Ishikawa (cell line): ENCODE measurements around the gene ZBTB7C.

ENCODE experiments used
- CEBPB ChIP-seq: IDR thresholded peaks from 2 replicates; pipeline ENCODE4 v1.6.1; 2012
- CREB1 ChIP-seq: IDR thresholded peaks from 2 replicates; pipeline ENCODE4 v1.6.1; 2012; ENCODE audit warnings: low read depth
- EGR1 ChIP-seq: IDR thresholded peaks from 2 replicates; pipeline ENCODE4 v1.6.1; 2012
- EP300 ChIP-seq: IDR thresholded peaks from 2 replicates; pipeline ENCODE4 v1.6.1; 2012; ENCODE audit warnings: borderline replicate concordance
- FOXM1 ChIP-seq: IDR thresholded peaks from 2 replicates; pipeline ENCODE4 v1.6.1; 2012; ENCODE audit warnings: low read depth, borderline replicate concordance
- MAX ChIP-seq: IDR thresholded peaks from 2 replicates; pipeline ENCODE4 v1.6.1; 2012
- NFIC ChIP-seq: IDR thresholded peaks from 2 replicates; pipeline ENCODE4 v1.6.1; 2012
- RAD21 ChIP-seq: IDR thresholded peaks from 2 replicates; pipeline ENCODE4 v1.6.1; 2012; ENCODE audit warnings: low read depth
- REST ChIP-seq: IDR thresholded peaks from 2 replicates; pipeline ENCODE4 v1.6.1; 2012; ENCODE audit warnings: low read depth, mild to moderate bottlenecking
- TAF1 ChIP-seq: IDR thresholded peaks from 2 replicates; pipeline ENCODE4 v1.6.1; 2012; ENCODE audit warnings: low read depth, mild to moderate bottlenecking
- TCF12 ChIP-seq: IDR thresholded peaks from 2 replicates; pipeline ENCODE4 v1.6.1; 2012; ENCODE audit warnings: low read depth
- TEAD4 ChIP-seq: IDR thresholded peaks from 2 replicates; pipeline ENCODE4 v1.6.1; 2012
- USF1 ChIP-seq: IDR thresholded peaks from 2 replicates; pipeline ENCODE4 v1.6.1; 2012
- YY1 ChIP-seq: IDR thresholded peaks from 2 replicates; pipeline ENCODE4 v1.6.1; 2012; ENCODE audit warnings: low read depth
- ZBTB7A ChIP-seq: IDR thresholded peaks from 2 replicates; pipeline ENCODE4 v1.6.1; 2012; ENCODE audit warnings: low read depth

The ZBTB7C gene

GRCh38 chr18:48116017-48116416 lies 293.2 kb downstream of the ZBTB7C start:
- TF ChIP-seq USF1 (no peak), MAX (no peak), EP300 (no peak), EGR1 (no peak), FOXM1 (no peak), ZBTB7A (no peak), TAF1 (no peak), TEAD4 (no peak), TCF12 (no peak), CEBPB (no peak)

- TF ChIP-seq TEAD4: no peak
- no peak for TF ChIP-seq CEBPB
- TF ChIP-seq REST: no peak
- no peak for TF ChIP-seq EGR1
- TF ChIP-seq EP300: no peak
- TF ChIP-seq YY1: no peak
- TF ChIP-seq RAD21: no peak
- no peak for TF ChIP-seq CREB1
- TF ChIP-seq ZBTB7A: no peak
- TF ChIP-seq FOXM1: no peak
- no peak for TF ChIP-seq NFIC
- no peak for TF ChIP-seq USF1
- TF ChIP-seq MAX: no peak
- no peak for TF ChIP-seq TCF12
- TF ChIP-seq TAF1: no peak
These were observed 295.5 kb downstream of the ZBTB7C start for GRCh38 chr18:48113691-48114090.

- TF ChIP-seq FOXM1 (no peak), ZBTB7A (no peak)
These were observed 297.6 kb downstream of the ZBTB7C start for GRCh38 chr18:48111587-48111986.

- TF ChIP-seq EP300: no peak
- no peak for TF ChIP-seq REST
- TF ChIP-seq CEBPB: no peak
- TF ChIP-seq ZBTB7A: no peak
- TF ChIP-seq CREB1: no peak
- TF ChIP-seq TAF1: no peak
- no peak for TF ChIP-seq RAD21
- no peak for TF ChIP-seq TCF12
- TF ChIP-seq FOXM1: no peak
- no peak for TF ChIP-seq EGR1
- TF ChIP-seq YY1: no peak
- TF ChIP-seq USF1: no peak
These were observed 298.4 kb downstream of the ZBTB7C start for GRCh38 chr18:48110797-48111196.

- no peak for TF ChIP-seq TEAD4
- no peak for TF ChIP-seq REST
- no peak for TF ChIP-seq CREB1
- no peak for TF ChIP-seq YY1
- no peak for TF ChIP-seq ZBTB7A
- TF ChIP-seq RAD21: no peak
- no peak for TF ChIP-seq FOXM1
- no peak for TF ChIP-seq NFIC
- no peak for TF ChIP-seq CEBPB
- no peak for TF ChIP-seq MAX
- no peak for TF ChIP-seq TCF12
- no peak for TF ChIP-seq EGR1
- TF ChIP-seq TAF1: no peak
These were observed 299.2 kb downstream of the ZBTB7C start for GRCh38 chr18:48109961-48110493.
